ENCODE results near the gene CCDC85A. TPM values are rescaled to one million over a fixed set of nuclear protein-coding genes. Genes with fewer than 3 reads are reported as not detected.

CCDC85A gene
- total RNA-seq, 1 experiment from 2014 or later: 0.10 TPM

- no peaks in the 10 kb centered on the region for H3K4me1 ChIP-seq (ENCODE audit: control insufficient read depth in 1 of 2, insufficient read depth in 2 of 2, low read length in 2 of 2)
- no peak overlapping the region for H3K9ac ChIP-seq (ENCODE audit: low read length)
- no peaks in the 10 kb centered on the region for H4K20me1 ChIP-seq (ENCODE audit: insufficient read depth)
- intact Hi-C loops (cut with micrococcal nuclease): loop anchor here (10.0 kb wide), 1 partner anchor 859 kb away; no protein-coding TSS in a partner anchor
- H3K27me3 ChIP-seq (ENCODE audit: insufficient read depth, low read length): 0 out of 2 replicates have a peak, but pooled peaks cover 2% of the 10 kb centered on the region
- DNase-seq (ENCODE audit: low read depth, low spot score) (no peak), ATAC-seq (no peak)
- H3K27ac ChIP-seq (ENCODE audit: low read depth, low read length): no peak overlapping the region
- TF ChIP-seq SP1 (IDR thresholded peaks at IDR 0.05; ENCODE audit: low read depth) (no peak), SIN3A (IDR thresholded peaks at IDR 0.05; ENCODE audit: low read depth) (no peak), EZH2 (IDR thresholded peaks at IDR 0.05) (no peak), FOSL1 (IDR thresholded peaks at IDR 0.05; ENCODE audit: low read depth) (no peak), JUND (IDR thresholded peaks at IDR 0.05) (no peak), CBX3 (IDR thresholded peaks at IDR 0.05; ENCODE audit: low read depth) (no peak), ZNF274 (IDR thresholded peaks at IDR 0.05; ENCODE audit: low read depth, low read length) (no peak), EGR1 (IDR thresholded peaks at IDR 0.05; ENCODE audit: low read depth) (no peak), POLR2A (IDR thresholded peaks at IDR 0.05; ENCODE audit: borderline replicate concordance, extremely low read depth, insufficient read depth, insufficient read length) (no peak), ATF3 (IDR thresholded peaks at IDR 0.05) (no peak), CEBPB (IDR thresholded peaks at IDR 0.05; ENCODE audit: low read depth) (no peak), SRF (IDR thresholded peaks at IDR 0.05; ENCODE audit: low read depth) (no peak), YY1 (IDR thresholded peaks at IDR 0.05; ENCODE audit: extremely low read depth, insufficient replicate concordance, low read depth, low read length) (no peak)
- TF ChIP-seq, protein P1, sequence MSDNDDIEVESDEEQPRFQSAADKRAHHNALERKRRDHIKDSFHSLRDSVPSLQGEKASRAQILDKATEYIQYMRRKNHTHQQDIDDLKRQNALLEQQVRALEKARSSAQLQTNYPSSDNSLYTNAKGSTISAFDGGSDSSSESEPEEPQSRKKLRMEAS (IDR thresholded peaks at IDR 0.05): no peak
- TF ChIP-seq, protein P2, sequence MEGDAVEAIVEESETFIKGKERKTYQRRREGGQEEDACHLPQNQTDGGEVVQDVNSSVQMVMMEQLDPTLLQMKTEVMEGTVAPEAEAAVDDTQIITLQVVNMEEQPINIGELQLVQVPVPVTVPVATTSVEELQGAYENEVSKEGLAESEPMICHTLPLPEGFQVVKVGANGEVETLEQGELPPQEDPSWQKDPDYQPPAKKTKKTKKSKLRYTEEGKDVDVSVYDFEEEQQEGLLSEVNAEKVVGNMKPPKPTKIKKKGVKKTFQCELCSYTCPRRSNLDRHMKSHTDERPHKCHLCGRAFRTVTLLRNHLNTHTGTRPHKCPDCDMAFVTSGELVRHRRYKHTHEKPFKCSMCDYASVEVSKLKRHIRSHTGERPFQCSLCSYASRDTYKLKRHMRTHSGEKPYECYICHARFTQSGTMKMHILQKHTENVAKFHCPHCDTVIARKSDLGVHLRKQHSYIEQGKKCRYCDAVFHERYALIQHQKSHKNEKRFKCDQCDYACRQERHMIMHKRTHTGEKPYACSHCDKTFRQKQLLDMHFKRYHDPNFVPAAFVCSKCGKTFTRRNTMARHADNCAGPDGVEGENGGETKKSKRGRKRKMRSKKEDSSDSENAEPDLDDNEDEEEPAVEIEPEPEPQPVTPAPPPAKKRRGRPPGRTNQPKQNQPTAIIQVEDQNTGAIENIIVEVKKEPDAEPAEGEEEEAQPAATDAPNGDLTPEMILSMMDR (IDR thresholded peaks at IDR 0.05 in 2 of 3, conservative IDR thresholded peaks at IDR 0.05 in 1 of 3; ENCODE audit: borderline replicate concordance in 1 of 3, insufficient read depth in 1 of 3, low read depth in 2 of 3, low read length in 2 of 3): no peak
- TF ChIP-seq, protein P3, sequence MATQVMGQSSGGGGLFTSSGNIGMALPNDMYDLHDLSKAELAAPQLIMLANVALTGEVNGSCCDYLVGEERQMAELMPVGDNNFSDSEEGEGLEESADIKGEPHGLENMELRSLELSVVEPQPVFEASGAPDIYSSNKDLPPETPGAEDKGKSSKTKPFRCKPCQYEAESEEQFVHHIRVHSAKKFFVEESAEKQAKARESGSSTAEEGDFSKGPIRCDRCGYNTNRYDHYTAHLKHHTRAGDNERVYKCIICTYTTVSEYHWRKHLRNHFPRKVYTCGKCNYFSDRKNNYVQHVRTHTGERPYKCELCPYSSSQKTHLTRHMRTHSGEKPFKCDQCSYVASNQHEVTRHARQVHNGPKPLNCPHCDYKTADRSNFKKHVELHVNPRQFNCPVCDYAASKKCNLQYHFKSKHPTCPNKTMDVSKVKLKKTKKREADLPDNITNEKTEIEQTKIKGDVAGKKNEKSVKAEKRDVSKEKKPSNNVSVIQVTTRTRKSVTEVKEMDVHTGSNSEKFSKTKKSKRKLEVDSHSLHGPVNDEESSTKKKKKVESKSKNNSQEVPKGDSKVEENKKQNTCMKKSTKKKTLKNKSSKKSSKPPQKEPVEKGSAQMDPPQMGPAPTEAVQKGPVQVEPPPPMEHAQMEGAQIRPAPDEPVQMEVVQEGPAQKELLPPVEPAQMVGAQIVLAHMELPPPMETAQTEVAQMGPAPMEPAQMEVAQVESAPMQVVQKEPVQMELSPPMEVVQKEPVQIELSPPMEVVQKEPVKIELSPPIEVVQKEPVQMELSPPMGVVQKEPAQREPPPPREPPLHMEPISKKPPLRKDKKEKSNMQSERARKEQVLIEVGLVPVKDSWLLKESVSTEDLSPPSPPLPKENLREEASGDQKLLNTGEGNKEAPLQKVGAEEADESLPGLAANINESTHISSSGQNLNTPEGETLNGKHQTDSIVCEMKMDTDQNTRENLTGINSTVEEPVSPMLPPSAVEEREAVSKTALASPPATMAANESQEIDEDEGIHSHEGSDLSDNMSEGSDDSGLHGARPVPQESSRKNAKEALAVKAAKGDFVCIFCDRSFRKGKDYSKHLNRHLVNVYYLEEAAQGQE (IDR thresholded peaks at IDR 0.05; ENCODE audit: low read depth): no peak
- BruUV-seq (replicated peaks): no TSS peak
- H3K79me2 ChIP-seq (ENCODE audit: insufficient read depth, low read length): no peaks in the 10 kb centered on the region
- ChIA-PET CTCF (no interaction called here), POLR2A (no interaction called here), RAD21 (ENCODE audit: low non-redundant PET in 1 of 2, low total read pairs in 2 of 2, uncharacterized antibody in 2 of 2, unreplicated experiment in 2 of 2) (no interaction called here)
- no peaks in the 10 kb centered on the region for H3K9me2 ChIP-seq (ENCODE audit: insufficient read depth)
- no peak overlapping the region for H3K4me3 ChIP-seq (replicated peaks in 1 of 2; ENCODE audit: low read depth in 1 of 2, low read length in 2 of 2)
- no peak overlapping the region for H3K4me2 ChIP-seq (ENCODE audit: low read length)
- no peak overlapping the region for H2AFZ ChIP-seq (ENCODE audit: low read depth, low read length, poor library complexity, severe bottlenecking)
- no peaks in the 10 kb centered on the region for H3K36me3 ChIP-seq (ENCODE audit: control insufficient read depth in 1 of 2, insufficient read depth in 2 of 2, low read length in 2 of 2)
- H3K9me3 ChIP-seq (ENCODE audit: control insufficient read depth in 1 of 2, insufficient read depth in 1 of 2, low read depth in 1 of 2, low read length in 2 of 2): no peaks in the 10 kb centered on the region
Observed at GRCh38 chr2:56175779-56176178, 8.0 kb upstream of the CCDC85A start.

Measured in HCT116 (cell line).